A673 (cell line): ENCODE measurements around the gene TRIP13. TPM values are rescaled to one million over a fixed set of nuclear protein-coding genes. Genes with fewer than 3 reads are reported as not detected.

Experiments
- BruUV-seq: library from RNA; stranded (reverse); fragments of 400-500 nt; replicated peaks from 2 replicates; lab custom pipeline; 2021; lab: Mats Ljungman, UMichigan
- CTCF ChIA-PET: fragments of 300-600 bp; sonication (Branson Sonifier 250); formaldehyde crosslinking; loops from one replicate; lab custom pipeline; 2022; ENCODE audit warnings: antibody characterized with exemption; lab: Charles Lee
- POLR2A ChIA-PET: fragments of 300-600 bp; sonication (Branson Sonifier 250); formaldehyde crosslinking; loops from one replicate; lab custom pipeline; 2022; ENCODE audit warnings: antibody characterized with exemption; ENCODE audit not compliant: low non-redundant PET; lab: Charles Lee
- DNase-seq: peaks from one replicate; pipeline ENCODE4 v3.0.0-alpha.2; 2015; ENCODE audit warnings: low spot score
- H3K27ac ChIP-seq: fragments of 200-600 bp; sonication (generic); 2 replicates; pipeline ENCODE4 v1.5.1; 2016; ENCODE audit warnings: mixed run types, low read depth, mild to moderate bottlenecking, mixed read lengths, antibody characterized with exemption, low read length; ENCODE audit not compliant: poor library complexity, severe bottlenecking
- H3K27me3 ChIP-seq: fragments of 200-600 bp; sonication (generic); replicated peaks from 2 replicates; pipeline ENCODE4 v1.6.1; 2017; ENCODE audit warnings: mixed run types, low read depth, mild to moderate bottlenecking, mixed read lengths, antibody characterized with exemption, low read length; ENCODE audit not compliant: insufficient read depth, poor library complexity
- H3K36me3 ChIP-seq: fragments of 200-600 bp; sonication (generic); 2 replicates; pipeline ENCODE4 v1.6.1; 2016; ENCODE audit warnings: mixed run types, mild to moderate bottlenecking, mixed read lengths, antibody characterized with exemption, low read length; ENCODE audit not compliant: insufficient read depth, poor library complexity, severe bottlenecking
- H3K4me1 ChIP-seq: fragments of 200-600 bp; sonication (generic); 2 replicates; pipeline ENCODE4 v1.6.1; 2017; ENCODE audit warnings: mixed run types, mild to moderate bottlenecking, mixed read lengths, antibody characterized with exemption, low read length; ENCODE audit not compliant: insufficient read depth, poor library complexity, severe bottlenecking
- H3K4me3 ChIP-seq: fragments of 200-600 bp; sonication (generic); 2 replicates; pipeline ENCODE4 v1.5.1; 2016; ENCODE audit warnings: low read depth, mixed run types, mild to moderate bottlenecking, mixed read lengths, low read length; ENCODE audit not compliant: poor library complexity, severe bottlenecking
- H3K9me3 ChIP-seq: fragments of 200-600 bp; sonication (generic); 2 replicates; pipeline ENCODE4 v1.6.1; 2016; ENCODE audit warnings: mixed run types, low read depth, mild to moderate bottlenecking, mixed read lengths, antibody characterized with exemption, low read length; ENCODE audit not compliant: poor library complexity, severe bottlenecking
- EZH2 ChIP-seq: fragments of 200-600 bp; sonication (generic); IDR thresholded peaks from 2 replicates; pipeline ENCODE4 v1.6.1; 2017; ENCODE audit warnings: borderline replicate concordance, low read depth, mild to moderate bottlenecking, mixed read lengths, antibody characterized with exemption, low read length; ENCODE audit not compliant: poor library complexity, severe bottlenecking
- intact Hi-C: fragments of 100-400 bp; cut with micrococcal nuclease; formaldehyde crosslinking; loops from one replicate; pipeline ENCODE4 v1.10.0; 2022; ENCODE audit not compliant: unreplicated experiment
- total RNA-seq: library from RNA; stranded (reverse); gene quantifications from 2 replicates; pipeline ENCODE4 v1.2.3, GENCODE V29; 2021
- TF ChIP-seq, protein P1 (sequence below): fragments of 300-800, 200-600 bp; sonication (generic); conservative IDR thresholded peaks from 2 replicates; pipeline ENCODE4 v1.5.1; 2017; ENCODE audit warnings: low read depth, mild to moderate bottlenecking, antibody characterized with exemption, low read length, moderate library complexity, mixed read lengths

The TRIP13 gene
- total RNA-seq, 1 experiment from 2014 or later: 69.1 TPM

- no peaks in the 10 kb centered on the region for H3K4me1 ChIP-seq
- H3K4me3 ChIP-seq: no peak overlapping the region
- no peak for TF ChIP-seq EZH2
- TF ChIP-seq, protein P1, sequence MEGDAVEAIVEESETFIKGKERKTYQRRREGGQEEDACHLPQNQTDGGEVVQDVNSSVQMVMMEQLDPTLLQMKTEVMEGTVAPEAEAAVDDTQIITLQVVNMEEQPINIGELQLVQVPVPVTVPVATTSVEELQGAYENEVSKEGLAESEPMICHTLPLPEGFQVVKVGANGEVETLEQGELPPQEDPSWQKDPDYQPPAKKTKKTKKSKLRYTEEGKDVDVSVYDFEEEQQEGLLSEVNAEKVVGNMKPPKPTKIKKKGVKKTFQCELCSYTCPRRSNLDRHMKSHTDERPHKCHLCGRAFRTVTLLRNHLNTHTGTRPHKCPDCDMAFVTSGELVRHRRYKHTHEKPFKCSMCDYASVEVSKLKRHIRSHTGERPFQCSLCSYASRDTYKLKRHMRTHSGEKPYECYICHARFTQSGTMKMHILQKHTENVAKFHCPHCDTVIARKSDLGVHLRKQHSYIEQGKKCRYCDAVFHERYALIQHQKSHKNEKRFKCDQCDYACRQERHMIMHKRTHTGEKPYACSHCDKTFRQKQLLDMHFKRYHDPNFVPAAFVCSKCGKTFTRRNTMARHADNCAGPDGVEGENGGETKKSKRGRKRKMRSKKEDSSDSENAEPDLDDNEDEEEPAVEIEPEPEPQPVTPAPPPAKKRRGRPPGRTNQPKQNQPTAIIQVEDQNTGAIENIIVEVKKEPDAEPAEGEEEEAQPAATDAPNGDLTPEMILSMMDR: no peak
- no peak for DNase-seq
- no peaks in the 10 kb centered on the region for H3K9me3 ChIP-seq
- no peak overlapping the region for H3K27ac ChIP-seq
- no TSS peak for BruUV-seq
- intact Hi-C loops: no loop called here
- ChIA-PET POLR2A (no interaction called here), CTCF (no interaction called here)
- H3K36me3 ChIP-seq: peaks cover 35% of the 10 kb centered on the region
- H3K27me3 ChIP-seq: no peaks in the 10 kb centered on the region
These were observed 30.1 kb upstream of the TRIP13 start for GRCh38 chr5:862367-863243.

GRCh38 chr5:863244-863805 is 29.4 kb upstream of the TRIP13 start:
- Histone ChIP-seq H3K27me3 (no peaks in the 10 kb centered on the region), H3K4me1 (no peaks in the 10 kb centered on the region), H3K4me3 (no peak overlapping the region), H3K9me3 (no peaks in the 10 kb centered on the region), H3K36me3 (peaks cover 39% of the 10 kb centered on the region), H3K27ac (no peak overlapping the region)
- POLR2A ChIA-PET: no interaction called here
- no TSS peak for BruUV-seq
- no peak for TF ChIP-seq EZH2
- TF ChIP-seq, protein P1: no peak
- intact Hi-C loops: no loop called here
- no peak for DNase-seq
- CTCF ChIA-PET: no interaction called here

GRCh38 chr5:864492-865167 is 28.1 kb upstream of the TRIP13 start:
- H3K4me3 ChIP-seq: no peak overlapping the region
- H3K27me3 ChIP-seq: no peaks in the 10 kb centered on the region
- no peak overlapping the region for H3K27ac ChIP-seq
- ChIA-PET POLR2A (no interaction called here), CTCF (no interaction called here)
- DNase-seq: no peak
- H3K4me1 ChIP-seq: no peaks in the 10 kb centered on the region
- TF ChIP-seq EZH2: no peak
- TF ChIP-seq, protein P1: no peak
- peaks cover 52% of the 10 kb centered on the region for H3K36me3 ChIP-seq
- intact Hi-C loops: no loop called here
- no TSS peak for BruUV-seq
- H3K9me3 ChIP-seq: no peaks in the 10 kb centered on the region
